ENCODE data around the gene SLFN13. TPM values are rescaled to one million over a fixed set of nuclear protein-coding genes. Genes with fewer than 3 reads are reported as not detected.

Gene SLFN13
- total RNA-seq, 2 experiments from 2014 or later, result 9.5 to 9.7 TPM

GRCh38 chr17:35438433-35438832 is 10.1 kb downstream of the SLFN13 start:
- Mint-ChIP-seq H3K9me3 (no peaks in the 10 kb centered on the region), H3K27me3 (no peaks in the 10 kb centered on the region), H3K36me3 (ENCODE audit: low read depth) (no peaks in the 10 kb centered on the region), H3K4me3 (no peak overlapping the region), H3K4me1 (ENCODE audit: low read depth) (peaks cover 5% of the 10 kb centered on the region), H3K27ac (no peak overlapping the region)
- TF ChIP-seq CTCF (IDR thresholded peaks at IDR 0.05), result no peak
- POLR2A ChIA-PET, result interaction anchor here (1.3 kb wide), 1 partner anchor 10 kb away, joined by 3 read pairs; the partner anchor contains the start of gene SLFN13
- CTCF ChIA-PET, result interaction anchor here (1.4 kb wide), 1 partner anchor 95 kb away, joined by 3 read pairs; no protein-coding TSS in a partner anchor
- Histone ChIP-seq H3K27ac (ENCODE audit: low read depth in 1 of 2, low read length in 2 of 2) (no peak overlapping the region), H3K36me3 (ENCODE audit: insufficient read depth, low read length) (peaks cover 5% of the 10 kb centered on the region), H3K9me3 (ENCODE audit: control insufficient read depth in 1 of 2, insufficient read depth in 1 of 2, low read length in 2 of 2) (no peaks in the 10 kb centered on the region), H3K4me1 (ENCODE audit: insufficient read depth, low read length) (peaks cover 7% of the 10 kb centered on the region), H3K27me3 (ENCODE audit: control insufficient read depth in 1 of 2, insufficient read depth in 2 of 2, low read length in 2 of 2) (no peaks in the 10 kb centered on the region), H3K4me3 (ENCODE audit: low read length) (no peak overlapping the region)
- DNase-seq (no peak), ATAC-seq (ENCODE audit: poor library complexity) (no peak)
- intact Hi-C loops (cut with DNase I, micrococcal nuclease), result loop anchor here in 1 of 2 experiments (10.0 kb wide), 1 partner anchor 64 kb away; the partner anchor contains the start of gene SLFN11

- Histone ChIP-seq H3K9me3 (ENCODE audit: control insufficient read depth in 1 of 2, insufficient read depth in 1 of 2, low read length in 2 of 2) (no peaks in the 10 kb centered on the region), H3K4me1 (ENCODE audit: insufficient read depth, low read length) (peaks cover 36% of the 10 kb centered on the region), H3K27me3 (ENCODE audit: control insufficient read depth in 1 of 2, insufficient read depth in 2 of 2, low read length in 2 of 2) (no peaks in the 10 kb centered on the region), H3K36me3 (ENCODE audit: insufficient read depth, low read length) (no peaks in the 10 kb centered on the region), H3K27ac (ENCODE audit: low read depth in 1 of 2, low read length in 2 of 2) (peak overlapping the region; percentile 51 to 57), H3K4me3 (ENCODE audit: low read length) (peak overlapping the region; percentile 88)
- TF ChIP-seq CTCF (IDR thresholded peaks at IDR 0.05), result no peak
- Mint-ChIP-seq H3K27ac (peak overlapping the region; percentile 85), H3K4me3 (peak overlapping the region; percentile 99), H3K36me3 (ENCODE audit: low read depth) (peaks cover 6% of the 10 kb centered on the region), H3K9me3 (no peaks in the 10 kb centered on the region), H3K27me3 (no peaks in the 10 kb centered on the region), H3K4me1 (ENCODE audit: low read depth) (peaks cover 43% of the 10 kb centered on the region)
- peak in 13 of 14 experiments; percentile 30 to 82 (median 60) for DNase-seq
- ChIA-PET CTCF (interaction anchor here (1.2 to 1.6 kb wide), 2 partner anchors 55 to 100 kb away, joined by 5 to 6 read pairs; no protein-coding TSS in a partner anchor), POLR2A (interaction anchor here (0.7 to 2.3 kb wide), 9 partner anchors 15 to 197 kb away, joined by 3 to 20 read pairs (median 5); partner anchors contain the start of genes SLFN11, SLFN13 and SLFN5)
- peak; percentile 64 for ATAC-seq (ENCODE audit: poor library complexity)
- intact Hi-C loops (cut with DNase I, micrococcal nuclease), result loop anchor here (2.0 to 10.0 kb wide), 4 partner anchors 58 to 121 kb away; partner anchors contain the start of gene SLFN11 (in 1 of the 2)
These were observed 15.3 kb downstream of the SLFN13 start for GRCh38 chr17:35433075-35433894.

GRCh38 chr17:35432176-35433074 is 16.1 kb downstream of the SLFN13 start, which contains the start of gene SLFN12:
TSS of gene SLFN12 (minus strand) at chr17:35432500. CDS start at chr17:35423028, 9,472 bp downstream.
- H3K4me3 Mint-ChIP-seq, result peak within 1 kb of the TSS; percentile 99
- ChIA-PET CTCF (interaction anchor here (1.2 kb wide), 1 partner anchor 56 kb away, joined by 5 read pairs; no protein-coding TSS in a partner anchor), POLR2A (interaction anchor here (0.6 to 2.3 kb wide), 7 partner anchors 16 to 262 kb away, joined by 4 to 20 read pairs (median 10); partner anchors contain the start of genes SLFN11 and SLFN13)
- peaks cover 6% of the 10 kb centered on the region for H3K36me3 Mint-ChIP-seq (ENCODE audit: low read depth)
- H3K4me3 ChIP-seq (ENCODE audit: low read length), result peak within 1 kb of the TSS; percentile 88
- H3K27me3 ChIP-seq (ENCODE audit: control insufficient read depth in 1 of 2, insufficient read depth in 2 of 2, low read length in 2 of 2), result no peaks in the 10 kb centered on the region
- H3K36me3 ChIP-seq (ENCODE audit: insufficient read depth, low read length), result no peaks in the 10 kb centered on the region
- peak within 1 kb of the TSS; percentile 85 for H3K27ac Mint-ChIP-seq
- ATAC-seq (ENCODE audit: poor library complexity) (peak; percentile 92), DNase-seq (peak in 13 of 14 experiments; percentile 5 to 87 (median 35))
- peaks cover 38% of the 10 kb centered on the region for H3K4me1 ChIP-seq (ENCODE audit: insufficient read depth, low read length)
- H3K9me3 ChIP-seq (ENCODE audit: control insufficient read depth in 1 of 2, insufficient read depth in 1 of 2, low read length in 2 of 2), result no peaks in the 10 kb centered on the region
- H3K4me1 Mint-ChIP-seq (ENCODE audit: low read depth), result peaks cover 51% of the 10 kb centered on the region
- intact Hi-C loops (cut with DNase I, micrococcal nuclease), result loop anchor here (2.0 to 10.0 kb wide), 4 partner anchors 58 to 120 kb away; partner anchors contain the start of gene SLFN11 (in 1 of the 2)
- no peak for TF ChIP-seq CTCF (IDR thresholded peaks at IDR 0.05)
- peak within 1 kb of the TSS; percentile 51 to 57 for H3K27ac ChIP-seq (ENCODE audit: low read depth in 1 of 2, low read length in 2 of 2)
- H3K27me3 Mint-ChIP-seq, result no peaks in the 10 kb centered on the region
- H3K9me3 Mint-ChIP-seq, result no peaks in the 10 kb centered on the region

Measured in CD4-positive, alpha-beta T cell (primary cell).